PC-9 (cell line): ENCODE measurements around the gene AOC3. TPM values are rescaled to one million over a fixed set of nuclear protein-coding genes. Genes with fewer than 3 reads are reported as not detected.

Experiments used
- BruUV-seq: library from RNA; stranded (reverse); fragments of 400-500 nt; replicated peaks from 2 replicates; lab custom pipeline; 2021; lab: Mats Ljungman, UMichigan
- CTCF ChIA-PET: fragments of 300-600 bp; sonication (Branson Sonifier 250); formaldehyde crosslinking; loops from one replicate; lab custom pipeline; 2022; ENCODE audit warnings: antibody characterized with exemption; lab: Charles Lee
- POLR2A ChIA-PET: fragments of 300-600 bp; sonication (Branson Sonifier 250); formaldehyde crosslinking; loops from one replicate; lab custom pipeline; 2022; ENCODE audit warnings: antibody characterized with exemption; ENCODE audit not compliant: unreplicated experiment; lab: Charles Lee
- DNase-seq, 2 experiments: peaks; one replicate each; pipeline versions ENCODE4 v3.0.0 to v3.0.0-alpha.2; 2015 to 2022; ENCODE audit warnings: mixed read lengths in 1 of 2
- H2AFZ ChIP-seq: fragments of 200-600 bp; sonication (generic); 2 replicates; pipeline ENCODE4 v1.8.1; 2017; ENCODE audit warnings: antibody characterized with exemption
- H3F3A ChIP-seq: fragments of 200-600 bp; sonication (generic); 2 replicates; pipeline ENCODE4 v1.8.1; 2017; ENCODE audit warnings: antibody characterized with exemption, mild to moderate bottlenecking, low read depth; ENCODE audit not compliant: insufficient read depth
- H3K27ac ChIP-seq: fragments of 200-600 bp; sonication (generic); 2 replicates; pipeline ENCODE4 v1.6.1; 2016; ENCODE audit warnings: mixed run types
- H3K27me3 ChIP-seq: fragments of 200-600 bp; sonication (generic); 2 replicates; pipeline ENCODE4 v1.6.1; 2016; ENCODE audit warnings: low read depth, mixed run types; ENCODE audit not compliant: insufficient read depth
- H3K36me3 ChIP-seq: fragments of 200-600 bp; sonication (generic); 2 replicates; pipeline ENCODE4 v1.6.1; 2016; ENCODE audit warnings: low read depth, mixed run types
- H3K4me1 ChIP-seq: fragments of 200-600 bp; sonication (generic); replicated peaks from 2 replicates; pipeline ENCODE4 v1.6.1; 2016; ENCODE audit warnings: mixed run types; ENCODE audit not compliant: insufficient read depth
- H3K4me2 ChIP-seq: fragments of 200-600 bp; sonication (generic); 2 replicates; pipeline ENCODE4 v1.6.1; 2017; ENCODE audit warnings: mixed run types
- H3K4me3 ChIP-seq: fragments of 200-600 bp; sonication (generic); 2 replicates; pipeline ENCODE4 v1.6.1; 2016; ENCODE audit warnings: mixed run types
- H3K79me2 ChIP-seq: fragments of 200-600 bp; sonication (generic); 2 replicates; pipeline ENCODE4 v1.6.1; 2017; ENCODE audit warnings: low read depth, mixed run types
- H3K9me2 ChIP-seq: fragments of 200-600 bp; sonication (generic); 2 replicates; pipeline ENCODE4 v1.8.1; 2017; ENCODE audit warnings: mild to moderate bottlenecking; ENCODE audit not compliant: insufficient read depth
- H3K9me3 ChIP-seq: fragments of 200-600 bp; sonication (generic); 2 replicates; pipeline ENCODE4 v1.8.1; 2016; ENCODE audit warnings: low read depth; ENCODE audit not compliant: insufficient read depth
- H4K20me1 ChIP-seq: fragments of 200-600 bp; sonication (generic); 2 replicates; pipeline ENCODE4 v1.8.1; 2017; ENCODE audit not compliant: insufficient read depth
- CTCF ChIP-seq: fragments of 200-600 bp; sonication (generic); conservative IDR thresholded peaks from 2 replicates; pipeline ENCODE4 v1.6.1; 2017; ENCODE audit warnings: mixed run types, antibody characterized with exemption, mild to moderate bottlenecking, moderate library complexity
- EZH2 ChIP-seq: fragments of 200-600 bp; sonication (generic); IDR thresholded peaks from 2 replicates; pipeline ENCODE4 v1.8.0; 2017; ENCODE audit warnings: antibody characterized with exemption, low read depth
- intact Hi-C: fragments of 100-400 bp; cut with micrococcal nuclease; formaldehyde crosslinking; loops from one replicate; pipeline ENCODE4 v1.10.0; 2022; ENCODE audit not compliant: unreplicated experiment
- total RNA-seq: library from RNA; stranded (reverse); gene quantifications from 2 replicates; pipeline ENCODE4 v1.2.3, GENCODE V29; 2021

The AOC3 gene
- total RNA-seq, 1 experiment from 2014 or later: 0.98 TPM

- no peaks in the 10 kb centered on the region for H3K79me2 ChIP-seq
- no peaks in the 10 kb centered on the region for H3K9me3 ChIP-seq
- intact Hi-C loops: no loop called here
- no peak overlapping the region for H3K27ac ChIP-seq
- no TSS peak for BruUV-seq
- H3K4me3 ChIP-seq: no peak overlapping the region
- DNase-seq: no peak
- H3K4me1 ChIP-seq: no peaks in the 10 kb centered on the region
- ChIA-PET POLR2A (interaction anchor here (0.6 kb wide), 1 partner anchor 29 kb away, joined by 3 read pairs; no protein-coding TSS in a partner anchor), CTCF (no interaction called here)
- H3K27me3 ChIP-seq: no peaks in the 10 kb centered on the region
- H4K20me1 ChIP-seq: peaks cover 8% of the 10 kb centered on the region
- no peaks in the 10 kb centered on the region for H3K9me2 ChIP-seq
- H3K36me3 ChIP-seq: peaks cover 13% of the 10 kb centered on the region; the same call in 1 of the 2 replicates
- no peak overlapping the region for H3K4me2 ChIP-seq
- H3F3A ChIP-seq: peaks cover 32% of the 10 kb centered on the region; the same call in 1 of the 2 replicates
- no peak overlapping the region for H2AFZ ChIP-seq
- no peak for TF ChIP-seq EZH2
- no peak for TF ChIP-seq CTCF
Observed at GRCh38 chr17:42845556-42845917, 5.5 kb upstream of the AOC3 start.

- no peaks in the 10 kb centered on the region for H3K4me1 ChIP-seq
- H2AFZ ChIP-seq: no peak overlapping the region
- H3K27ac ChIP-seq: no peak overlapping the region; the same call in 1 of the 2 replicates
- no peak for DNase-seq
- ChIA-PET POLR2A (interaction anchor here (0.6 kb wide), 1 partner anchor 29 kb away, joined by 3 read pairs; no protein-coding TSS in a partner anchor), CTCF (no interaction called here)
- peaks cover 8% of the 10 kb centered on the region for H4K20me1 ChIP-seq
- H3K4me2 ChIP-seq: no peak overlapping the region
- no peaks in the 10 kb centered on the region for H3K27me3 ChIP-seq
- H3K36me3 ChIP-seq: peaks cover 11% of the 10 kb centered on the region; the same call in 1 of the 2 replicates
- H3K4me3 ChIP-seq: no peak overlapping the region
- peaks cover 32% of the 10 kb centered on the region; the same call in 1 of the 2 replicates for H3F3A ChIP-seq
- H3K79me2 ChIP-seq: no peaks in the 10 kb centered on the region
- H3K9me3 ChIP-seq: no peaks in the 10 kb centered on the region
- BruUV-seq: no TSS peak
- TF ChIP-seq CTCF: no peak
- no peak for TF ChIP-seq EZH2
- intact Hi-C loops: no loop called here
- no peaks in the 10 kb centered on the region for H3K9me2 ChIP-seq
Observed at GRCh38 chr17:42845918-42846593, 4.9 kb upstream of the AOC3 start.

GRCh38 chr17:42846594-42847280, 4.3 kb upstream of the AOC3 start:
- no peaks in the 10 kb centered on the region for H3K27me3 ChIP-seq
- no peaks in the 10 kb centered on the region for H3K79me2 ChIP-seq
- peaks cover 8% of the 10 kb centered on the region for H4K20me1 ChIP-seq
- intact Hi-C loops: no loop called here
- H3K4me1 ChIP-seq: no peaks in the 10 kb centered on the region
- CTCF ChIA-PET: no interaction called here
- DNase-seq: no peak
- no peak overlapping the region; the same call in 1 of the 2 replicates for H3K27ac ChIP-seq
- H3K4me2 ChIP-seq: no peak overlapping the region
- H3K4me3 ChIP-seq: no peak overlapping the region
- POLR2A ChIA-PET: no interaction called here
- H3K36me3 ChIP-seq: peaks cover 7% of the 10 kb centered on the region; the same call in 1 of the 2 replicates
- no peak overlapping the region for H2AFZ ChIP-seq
- TF ChIP-seq CTCF (no peak), EZH2 (no peak)
- no TSS peak for BruUV-seq
- no peaks in the 10 kb centered on the region for H3K9me2 ChIP-seq
- no peaks in the 10 kb centered on the region for H3K9me3 ChIP-seq
- peaks cover 26% of the 10 kb centered on the region; the same call in 1 of the 2 replicates for H3F3A ChIP-seq
